ENCODE results near the gene SLC1A3.

Gene SLC1A3

GRCh38 chr5:36698031-36698430 is 91.6 kb downstream of the SLC1A3 start:
- TF ChIP-seq TCF4 (CRISPR knock-in tag; IDR thresholded peaks at IDR 0.05; ENCODE audit: borderline replicate concordance) (no peak), ZFP30 (CRISPR knock-in tag; IDR thresholded peaks at IDR 0.05) (no peak), CREB5 (CRISPR knock-in tag; IDR thresholded peaks at IDR 0.05; ENCODE audit: low read depth) (no peak), ARNTL (CRISPR knock-in tag; IDR thresholded peaks at IDR 0.05; ENCODE audit: borderline replicate concordance, low read depth) (no peak), CSDC2 (CRISPR knock-in tag; IDR thresholded peaks at IDR 0.05) (no peak), ZC3H10 (CRISPR knock-in tag; IDR thresholded peaks at IDR 0.05) (no peak), ZNF8 (CRISPR knock-in tag; IDR thresholded peaks at IDR 0.05) (no peak), PPARA (CRISPR knock-in tag; IDR thresholded peaks at IDR 0.05; ENCODE audit: borderline replicate concordance) (no peak), TOX (CRISPR knock-in tag; IDR thresholded peaks at IDR 0.05; ENCODE audit: borderline replicate concordance) (no peak), ISL1 (CRISPR knock-in tag; IDR thresholded peaks at IDR 0.05) (no peak), ZNF70 (CRISPR knock-in tag; IDR thresholded peaks at IDR 0.05) (no peak), OSR1 (CRISPR knock-in tag; IDR thresholded peaks at IDR 0.05) (no peak), SNAI2 (CRISPR knock-in tag; IDR thresholded peaks at IDR 0.05) (no peak), ZFP3 (CRISPR knock-in tag; IDR thresholded peaks at IDR 0.05) (no peak), TSHZ2 (CRISPR knock-in tag; IDR thresholded peaks at IDR 0.05) (no peak), ESRRG (CRISPR knock-in tag; IDR thresholded peaks at IDR 0.05) (no peak)
- TF ChIP-seq, protein P1, sequence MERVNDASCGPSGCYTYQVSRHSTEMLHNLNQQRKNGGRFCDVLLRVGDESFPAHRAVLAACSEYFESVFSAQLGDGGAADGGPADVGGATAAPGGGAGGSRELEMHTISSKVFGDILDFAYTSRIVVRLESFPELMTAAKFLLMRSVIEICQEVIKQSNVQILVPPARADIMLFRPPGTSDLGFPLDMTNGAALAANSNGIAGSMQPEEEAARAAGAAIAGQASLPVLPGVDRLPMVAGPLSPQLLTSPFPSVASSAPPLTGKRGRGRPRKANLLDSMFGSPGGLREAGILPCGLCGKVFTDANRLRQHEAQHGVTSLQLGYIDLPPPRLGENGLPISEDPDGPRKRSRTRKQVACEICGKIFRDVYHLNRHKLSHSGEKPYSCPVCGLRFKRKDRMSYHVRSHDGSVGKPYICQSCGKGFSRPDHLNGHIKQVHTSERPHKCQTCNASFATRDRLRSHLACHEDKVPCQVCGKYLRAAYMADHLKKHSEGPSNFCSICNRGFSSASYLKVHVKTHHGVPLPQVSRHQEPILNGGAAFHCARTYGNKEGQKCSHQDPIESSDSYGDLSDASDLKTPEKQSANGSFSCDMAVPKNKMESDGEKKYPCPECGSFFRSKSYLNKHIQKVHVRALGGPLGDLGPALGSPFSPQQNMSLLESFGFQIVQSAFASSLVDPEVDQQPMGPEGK (CRISPR knock-in tag; IDR thresholded peaks at IDR 0.05; ENCODE audit: borderline replicate concordance) = no peak
- no peak for ATAC-seq

GRCh38 chr5:36701085-36701698 is 94.8 kb downstream of the SLC1A3 start:
- ATAC-seq = no peak
- TF ChIP-seq OSR1 (CRISPR knock-in tag; IDR thresholded peaks at IDR 0.05) (no peak), GLIS3 (CRISPR knock-in tag; IDR thresholded peaks at IDR 0.05) (no peak), ZFP3 (CRISPR knock-in tag; IDR thresholded peaks at IDR 0.05) (no peak), ZNF565 (CRISPR knock-in tag; conservative IDR thresholded peaks at IDR 0.05; ENCODE audit: low read depth) (no peak), ISL1 (CRISPR knock-in tag; IDR thresholded peaks at IDR 0.05) (no peak), ESRRG (CRISPR knock-in tag; IDR thresholded peaks at IDR 0.05) (no peak), CSDC2 (CRISPR knock-in tag; IDR thresholded peaks at IDR 0.05) (no peak), ZNF70 (CRISPR knock-in tag; IDR thresholded peaks at IDR 0.05) (no peak), SNAI2 (CRISPR knock-in tag; IDR thresholded peaks at IDR 0.05) (no peak), TSHZ2 (CRISPR knock-in tag; IDR thresholded peaks at IDR 0.05) (no peak), BACH2 (CRISPR knock-in tag; IDR thresholded peaks at IDR 0.05; ENCODE audit: borderline replicate concordance) (no peak), ARNTL (CRISPR knock-in tag; IDR thresholded peaks at IDR 0.05; ENCODE audit: borderline replicate concordance, low read depth) (no peak), ZNF8 (CRISPR knock-in tag; IDR thresholded peaks at IDR 0.05) (no peak), RARB (CRISPR knock-in tag; IDR thresholded peaks at IDR 0.05) (no peak), ZFP30 (CRISPR knock-in tag; IDR thresholded peaks at IDR 0.05) (no peak)
- TF ChIP-seq, protein P1 (CRISPR knock-in tag; IDR thresholded peaks at IDR 0.05; ENCODE audit: borderline replicate concordance) = no peak
- TF ChIP-seq, protein P2, sequence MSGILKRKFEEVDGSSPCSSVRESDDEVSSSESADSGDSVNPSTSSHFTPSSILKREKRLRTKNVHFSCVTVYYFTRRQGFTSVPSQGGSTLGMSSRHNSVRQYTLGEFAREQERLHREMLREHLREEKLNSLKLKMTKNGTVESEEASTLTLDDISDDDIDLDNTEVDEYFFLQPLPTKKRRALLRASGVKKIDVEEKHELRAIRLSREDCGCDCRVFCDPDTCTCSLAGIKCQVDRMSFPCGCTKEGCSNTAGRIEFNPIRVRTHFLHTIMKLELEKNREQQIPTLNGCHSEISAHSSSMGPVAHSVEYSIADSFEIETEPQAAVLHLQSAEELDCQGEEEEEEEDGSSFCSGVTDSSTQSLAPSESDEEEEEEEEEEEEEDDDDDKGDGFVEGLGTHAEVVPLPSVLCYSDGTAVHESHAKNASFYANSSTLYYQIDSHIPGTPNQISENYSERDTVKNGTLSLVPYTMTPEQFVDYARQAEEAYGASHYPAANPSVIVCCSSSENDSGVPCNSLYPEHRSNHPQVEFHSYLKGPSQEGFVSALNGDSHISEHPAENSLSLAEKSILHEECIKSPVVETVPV (CRISPR knock-in tag; IDR thresholded peaks at IDR 0.05) = no peak

Measured in SK-N-SH treated with all-trans-retinoic acid at 6 μM for 48 hours (cell line).